Measurements from ENCODE around the gene AHCYL2. TPM values are rescaled to one million over a fixed set of nuclear protein-coding genes. Genes with fewer than 3 reads are reported as not detected.

The AHCYL2 gene
- total RNA-seq, 4 donors from 2014 or later = 22.7 to 41.0 (median 35.7) TPM

DNA sequence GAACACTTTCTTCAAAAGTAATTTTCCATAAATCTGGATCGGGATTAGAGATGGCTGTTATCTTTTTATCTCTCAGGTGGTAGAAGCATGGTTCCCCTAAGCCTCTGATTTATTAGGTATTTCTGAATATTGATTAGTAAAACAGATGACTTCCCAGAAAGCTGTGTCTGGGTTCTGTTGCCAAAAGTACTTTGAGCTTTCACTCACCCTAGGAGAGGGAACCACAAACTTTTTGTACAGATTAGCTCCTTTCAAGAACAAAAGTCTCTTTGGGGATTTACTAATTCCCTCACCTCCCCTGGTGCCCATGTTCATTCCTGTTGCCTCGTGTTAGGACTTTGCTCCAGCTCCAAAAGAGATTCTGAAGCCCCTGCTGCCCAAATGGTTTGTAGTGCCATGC lies 162.7 kb downstream of the AHCYL2 start:
- no peaks in the 10 kb centered on the region for H3K27me3 ChIP-seq
- H3K4me1 ChIP-seq = peaks cover 25 to 28% of the 10 kb centered on the region in 2 donors
- no peaks in the 10 kb centered on the region for H3K9me3 ChIP-seq
- TF ChIP-seq, protein P1, sequence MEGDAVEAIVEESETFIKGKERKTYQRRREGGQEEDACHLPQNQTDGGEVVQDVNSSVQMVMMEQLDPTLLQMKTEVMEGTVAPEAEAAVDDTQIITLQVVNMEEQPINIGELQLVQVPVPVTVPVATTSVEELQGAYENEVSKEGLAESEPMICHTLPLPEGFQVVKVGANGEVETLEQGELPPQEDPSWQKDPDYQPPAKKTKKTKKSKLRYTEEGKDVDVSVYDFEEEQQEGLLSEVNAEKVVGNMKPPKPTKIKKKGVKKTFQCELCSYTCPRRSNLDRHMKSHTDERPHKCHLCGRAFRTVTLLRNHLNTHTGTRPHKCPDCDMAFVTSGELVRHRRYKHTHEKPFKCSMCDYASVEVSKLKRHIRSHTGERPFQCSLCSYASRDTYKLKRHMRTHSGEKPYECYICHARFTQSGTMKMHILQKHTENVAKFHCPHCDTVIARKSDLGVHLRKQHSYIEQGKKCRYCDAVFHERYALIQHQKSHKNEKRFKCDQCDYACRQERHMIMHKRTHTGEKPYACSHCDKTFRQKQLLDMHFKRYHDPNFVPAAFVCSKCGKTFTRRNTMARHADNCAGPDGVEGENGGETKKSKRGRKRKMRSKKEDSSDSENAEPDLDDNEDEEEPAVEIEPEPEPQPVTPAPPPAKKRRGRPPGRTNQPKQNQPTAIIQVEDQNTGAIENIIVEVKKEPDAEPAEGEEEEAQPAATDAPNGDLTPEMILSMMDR (IDR thresholded peaks at IDR 0.05 in 4 of 5, conservative IDR thresholded peaks at IDR 0.05 in 1 of 5) = no peak
- TF ChIP-seq POLR2A (IDR thresholded peaks at IDR 0.05) = no peak
- H3K4me3 ChIP-seq = no peak overlapping the region
- DNase-seq (no peak), ATAC-seq (no peak)
- H3K27ac ChIP-seq = no peak overlapping the region
- intact Hi-C loops (cut with DNase I; ENCODE audit: low total_unique reads) = loop anchor here (5.0 kb wide), 1 partner anchor 45 kb away; no protein-coding TSS in a partner anchor
- no peaks in the 10 kb centered on the region for H3K36me3 ChIP-seq
- in situ Hi-C loops (cut with MboI; ENCODE audit: low sequenced_read_pairs in 4 of 4) = no loop called here

DNA sequence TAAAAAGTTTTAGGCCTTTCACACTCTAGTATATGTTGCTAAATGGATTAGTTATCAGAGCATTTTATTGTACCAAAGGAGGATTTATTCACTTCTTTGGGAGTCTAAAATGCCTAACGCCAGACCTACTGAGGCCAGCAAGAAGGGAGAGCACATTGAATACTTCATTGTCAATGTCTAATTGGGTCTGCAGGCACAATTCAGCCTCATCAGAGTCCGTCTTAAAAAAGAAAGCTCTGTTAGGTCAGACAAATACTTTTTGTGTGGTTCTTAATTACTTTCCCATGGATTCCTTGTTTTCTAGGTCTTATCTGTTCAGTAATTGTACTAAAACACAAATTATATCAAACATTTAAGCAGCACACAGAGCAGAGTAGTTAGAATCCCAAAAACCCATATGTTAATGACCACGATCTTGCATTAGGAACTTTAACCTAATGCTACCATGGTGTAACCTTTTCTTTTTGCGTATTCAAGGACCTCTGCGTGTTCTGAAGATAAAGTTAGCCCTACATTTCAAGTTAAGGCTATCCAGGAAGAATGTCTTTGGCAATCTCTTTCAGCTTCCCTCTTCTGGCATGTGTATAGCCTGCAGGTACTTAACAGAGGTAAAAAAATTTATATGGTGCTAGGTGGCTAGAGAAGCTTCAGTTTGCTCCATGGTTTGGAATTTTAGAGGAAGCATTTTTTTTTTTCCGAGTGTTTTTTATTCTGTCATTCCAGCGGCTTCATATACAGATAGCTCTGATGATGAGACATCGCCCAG lies 163.7 kb downstream of the AHCYL2 start:
- no peaks in the 10 kb centered on the region for H3K9me3 ChIP-seq
- TF ChIP-seq, protein P1 (IDR thresholded peaks at IDR 0.05 in 4 of 5, conservative IDR thresholded peaks at IDR 0.05 in 1 of 5) = no peak
- TF ChIP-seq POLR2A (IDR thresholded peaks at IDR 0.05) = no peak
- ATAC-seq (no peak), DNase-seq (no peak)
- H3K27ac ChIP-seq = peak overlapping the region in 1 of 4 donors; percentile 96
- in situ Hi-C loops (cut with MboI; ENCODE audit: low sequenced_read_pairs in 4 of 4) = no loop called here
- no peaks in the 10 kb centered on the region for H3K36me3 ChIP-seq
- no peak overlapping the region for H3K4me3 ChIP-seq
- H3K4me1 ChIP-seq = peaks cover 32 to 35% of the 10 kb centered on the region in 2 donors
- H3K27me3 ChIP-seq = no peaks in the 10 kb centered on the region
- intact Hi-C loops (cut with DNase I; ENCODE audit: low total_unique reads) = loop anchor here (5.0 kb wide), 1 partner anchor 46 kb away; no protein-coding TSS in a partner anchor

DNA sequence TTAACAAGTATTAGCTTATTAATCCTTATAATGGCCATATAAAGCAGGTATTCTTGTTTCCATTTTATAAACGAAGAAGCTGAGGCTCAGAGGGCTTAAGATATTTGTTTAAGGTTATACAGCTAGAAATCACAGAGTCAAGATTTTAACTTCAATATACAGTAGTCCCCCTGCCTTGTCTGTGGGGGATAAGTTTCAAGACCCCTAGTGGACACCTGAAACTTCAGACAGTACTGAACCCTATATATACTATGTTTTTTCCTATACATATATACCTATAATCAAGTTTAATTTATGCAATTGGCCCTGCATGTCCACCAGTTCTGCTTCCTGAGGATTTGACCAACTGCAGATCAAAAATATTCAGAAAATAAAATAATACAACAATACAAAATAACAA lies 165.0 kb downstream of the AHCYL2 start:
- H3K4me3 ChIP-seq = no peak overlapping the region
- peak overlapping the region; percentile 92 to 97 (median 95) for H3K27ac ChIP-seq
- intact Hi-C loops (cut with DNase I; ENCODE audit: low total_unique reads) (loop anchor here (2.0 to 5.0 kb wide), 2 partner anchors 45 to 48 kb away; partner anchors contain the start of gene STRIP2), in situ Hi-C loops (cut with MboI; ENCODE audit: low sequenced_read_pairs in 4 of 4) (no loop called here)
- no peaks in the 10 kb centered on the region for H3K36me3 ChIP-seq
- DNase-seq (no peak), ATAC-seq (no peak)
- no peaks in the 10 kb centered on the region for H3K27me3 ChIP-seq
- no peaks in the 10 kb centered on the region for H3K9me3 ChIP-seq
- H3K4me1 ChIP-seq = peaks cover 39 to 42% of the 10 kb centered on the region in 2 donors
- TF ChIP-seq, protein P1 (IDR thresholded peaks at IDR 0.05 in 4 of 5, conservative IDR thresholded peaks at IDR 0.05 in 1 of 5) = no peak
- TF ChIP-seq POLR2A (IDR thresholded peaks at IDR 0.05) = no peak

DNA sequence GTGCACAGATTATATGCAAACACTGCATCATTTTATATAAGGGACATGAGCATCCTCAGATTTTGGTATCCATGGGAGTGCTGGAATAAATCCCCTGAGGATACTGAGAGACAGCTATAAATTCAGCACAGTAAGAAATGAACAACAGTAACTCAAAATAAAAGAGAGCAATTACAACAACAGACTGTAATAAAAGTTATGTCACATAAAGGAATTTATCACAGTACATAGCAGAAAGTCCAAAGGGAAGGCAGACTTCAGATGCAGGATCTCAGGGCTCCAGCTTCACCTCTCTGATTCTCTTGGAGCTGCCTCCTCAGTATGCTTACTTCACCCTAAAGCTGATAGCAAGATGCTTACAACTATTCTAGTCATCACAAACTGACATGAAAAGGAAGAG lies 165.5 kb downstream of the AHCYL2 start:
- Histone ChIP-seq H3K9me3 (no peaks in the 10 kb centered on the region), H3K27me3 (no peaks in the 10 kb centered on the region), H3K4me3 (no peak overlapping the region), H3K27ac (peak overlapping the region; percentile 92 to 97 (median 95)), H3K4me1 (peaks cover 39 to 47% of the 10 kb centered on the region in 2 donors), H3K36me3 (no peaks in the 10 kb centered on the region)
- ATAC-seq (no peak), DNase-seq (no peak)
- in situ Hi-C loops (cut with MboI; ENCODE audit: low sequenced_read_pairs in 4 of 4) (no loop called here), intact Hi-C loops (cut with DNase I; ENCODE audit: low total_unique reads) (loop anchor here (2.0 kb wide), 1 partner anchor 44 kb away; the partner anchor contains the start of gene STRIP2)
- TF ChIP-seq POLR2A (IDR thresholded peaks at IDR 0.05) = no peak
- TF ChIP-seq, protein P1 (IDR thresholded peaks at IDR 0.05 in 4 of 5, conservative IDR thresholded peaks at IDR 0.05 in 1 of 5) = no peak

All from gastrocnemius medialis (tissue), 4 donors.